ENCODE measurements around the gene PTPRC. TPM values are rescaled to one million over a fixed set of nuclear protein-coding genes. Genes with fewer than 3 reads are reported as not detected.
A peak's percentile ranks its signal among the peaks of the same experiment; 100 is the strongest.
"Not testable (repeated sequence)": the region's sequence is repeated elsewhere in the genome, so short reads cannot be mapped to it uniquely, and the experiment has no call there.

The PTPRC gene
- total RNA-seq, 3 donors from 2014 or later (not counting 1 experiment from before 2014, with no cell fraction given): 1,142 to 1,334 (median 1,200) TPM

GRCh38 chr1:198600906-198601305 is 37.9 kb upstream of the PTPRC start:
- intact Hi-C loops (cut with micrococcal nuclease): no loop called here
- H3K4me1 ChIP-seq (ENCODE audit: control insufficient read depth, insufficient read depth, low read length): peaks cover 17% of the 10 kb centered on the region

GRCh38 chr1:198601310-198601709 is 37.5 kb upstream of the PTPRC start:
- peaks cover 17% of the 10 kb centered on the region for H3K4me1 ChIP-seq (ENCODE audit: control insufficient read depth, insufficient read depth, low read length)
- H3K9me3 Mint-ChIP-seq; H3K27ac ChIP-seq (ENCODE audit: low read length); H3K36me3 Mint-ChIP-seq; H3K36me3 ChIP-seq (ENCODE audit: control insufficient read depth, insufficient read depth, low read length); H3K4me3 Mint-ChIP-seq; intact Hi-C loops (cut with micrococcal nuclease); H3K4me3 ChIP-seq (ENCODE audit: low read length); H3K27me3 Mint-ChIP-seq (ENCODE audit: low read depth in 2 of 2); DNase-seq; H3K27me3 ChIP-seq (ENCODE audit: control insufficient read depth, insufficient read depth, low read length); ATAC-seq; H3K9me3 ChIP-seq (ENCODE audit: control insufficient read depth, insufficient read depth, low read length): not testable (repeated sequence)
- H3K27ac Mint-ChIP-seq: peak overlapping the region; percentile 16 to 50
- peaks cover 52 to 57% of the 10 kb centered on the region in 2 donors for H3K4me1 Mint-ChIP-seq
- WGBS (ENCODE audit: insufficient coverage): 95% methylated on average over 1 of the region's 1 CpG

More at GRCh38 chr1:198600906-198601305, 37.9 kb upstream of the PTPRC start:
- Histone ChIP-seq H3K36me3 (ENCODE audit: control insufficient read depth, insufficient read depth, low read length) (no peaks in the 10 kb centered on the region), H3K9me3 (ENCODE audit: control insufficient read depth, insufficient read depth, low read length) (no peaks in the 10 kb centered on the region), H3K27ac (ENCODE audit: low read length) (no peak overlapping the region), H3K4me3 (ENCODE audit: low read length) (no peak overlapping the region), H3K27me3 (ENCODE audit: control insufficient read depth, insufficient read depth, low read length) (no peaks in the 10 kb centered on the region)
- Mint-ChIP-seq H3K36me3 (peaks cover 9% of the 10 kb centered on the region), H3K9me3 (peaks cover 0 to 2% of the 10 kb centered on the region in 2 donors), H3K4me1 (peaks cover 56 to 61% of the 10 kb centered on the region in 2 donors), H3K4me3 (no peak overlapping the region), H3K27me3 (ENCODE audit: low read depth in 2 of 2) (no peaks in the 10 kb centered on the region), H3K27ac (peak overlapping the region; percentile 50 to 79)
- WGBS (ENCODE audit: insufficient coverage): 100% methylated on average over 1 of the region's 1 CpG
- DNase-seq: no peak
- ATAC-seq: no peak
- no peak for TF ChIP-seq CTCF (IDR thresholded peaks at IDR 0.05)

GRCh38 chr1:198601936-198602889 is 36.6 kb upstream of the PTPRC start:
- TF ChIP-seq CTCF (IDR thresholded peaks at IDR 0.05): no peak
- DNase-seq: no peak
- H3K27ac Mint-ChIP-seq: no peak overlapping the region
- no peaks in the 10 kb centered on the region for H3K9me3 ChIP-seq (ENCODE audit: control insufficient read depth, insufficient read depth, low read length)
- intact Hi-C loops (cut with micrococcal nuclease): no loop called here
- peaks cover 9% of the 10 kb centered on the region for H3K36me3 Mint-ChIP-seq
- no peak for ATAC-seq
- H3K36me3 ChIP-seq (ENCODE audit: control insufficient read depth, insufficient read depth, low read length): no peaks in the 10 kb centered on the region
- WGBS (ENCODE audit: insufficient coverage): 100% methylated on average over 1 of the region's 2 CpGs
- H3K4me3 ChIP-seq (ENCODE audit: low read length): no peak overlapping the region
- peak overlapping the region; percentile 49 for H3K27ac ChIP-seq (ENCODE audit: low read length)
- no peak overlapping the region for H3K4me3 Mint-ChIP-seq
- peaks cover 17% of the 10 kb centered on the region for H3K4me1 ChIP-seq (ENCODE audit: control insufficient read depth, insufficient read depth, low read length)
- H3K4me1 Mint-ChIP-seq: peaks cover 43 to 50% of the 10 kb centered on the region in 2 donors
- no peaks in the 10 kb centered on the region for H3K27me3 Mint-ChIP-seq (ENCODE audit: low read depth in 2 of 2)
- H3K27me3 ChIP-seq (ENCODE audit: control insufficient read depth, insufficient read depth, low read length): no peaks in the 10 kb centered on the region
- H3K9me3 Mint-ChIP-seq: peaks cover 0 to 2% of the 10 kb centered on the region in 2 donors

- Mint-ChIP-seq H3K27me3 (ENCODE audit: low read depth in 2 of 2) (no peaks in the 10 kb centered on the region), H3K27ac (no peak overlapping the region), H3K4me3 (no peak overlapping the region), H3K36me3 (peaks cover 9% of the 10 kb centered on the region), H3K9me3 (peaks cover 0 to 2% of the 10 kb centered on the region in 2 donors), H3K4me1 (peaks cover 26 to 32% of the 10 kb centered on the region in 2 donors)
- intact Hi-C loops (cut with micrococcal nuclease): no loop called here
- H3K9me3 ChIP-seq (ENCODE audit: control insufficient read depth, insufficient read depth, low read length): no peaks in the 10 kb centered on the region
- H3K27ac ChIP-seq (ENCODE audit: low read length): no peak overlapping the region
- no peaks in the 10 kb centered on the region for H3K27me3 ChIP-seq (ENCODE audit: control insufficient read depth, insufficient read depth, low read length)
- no peak for DNase-seq
- WGBS (ENCODE audit: insufficient coverage): 25% methylated on average over 1 of the region's 1 CpG
- H3K4me3 ChIP-seq (ENCODE audit: low read length): no peak overlapping the region
- H3K4me1 ChIP-seq (ENCODE audit: control insufficient read depth, insufficient read depth, low read length): no peaks in the 10 kb centered on the region
- ATAC-seq: no peak
- no peak for TF ChIP-seq CTCF (IDR thresholded peaks at IDR 0.05)
- H3K36me3 ChIP-seq (ENCODE audit: control insufficient read depth, insufficient read depth, low read length): no peaks in the 10 kb centered on the region
These were observed 33.9 kb upstream of the PTPRC start for GRCh38 chr1:198604975-198605374.

All from natural killer cell (primary cell).